GM21360 (cell line): Measurements from ENCODE around the gene RNASE4.
"Not testable (repeated sequence)": the region's sequence is repeated elsewhere in the genome, so short reads cannot be mapped to it uniquely, and the experiment has no call there.

Source experiments
- ATAC-seq: cut with Tn5 transposase; IDR thresholded peaks from one replicate; pipeline ENCODE4 v1.9.1; 2021; ENCODE audit warnings: mild to moderate bottlenecking, moderate library complexity; ENCODE audit not compliant: unreplicated experiment

RNASE4 gene

DNA sequence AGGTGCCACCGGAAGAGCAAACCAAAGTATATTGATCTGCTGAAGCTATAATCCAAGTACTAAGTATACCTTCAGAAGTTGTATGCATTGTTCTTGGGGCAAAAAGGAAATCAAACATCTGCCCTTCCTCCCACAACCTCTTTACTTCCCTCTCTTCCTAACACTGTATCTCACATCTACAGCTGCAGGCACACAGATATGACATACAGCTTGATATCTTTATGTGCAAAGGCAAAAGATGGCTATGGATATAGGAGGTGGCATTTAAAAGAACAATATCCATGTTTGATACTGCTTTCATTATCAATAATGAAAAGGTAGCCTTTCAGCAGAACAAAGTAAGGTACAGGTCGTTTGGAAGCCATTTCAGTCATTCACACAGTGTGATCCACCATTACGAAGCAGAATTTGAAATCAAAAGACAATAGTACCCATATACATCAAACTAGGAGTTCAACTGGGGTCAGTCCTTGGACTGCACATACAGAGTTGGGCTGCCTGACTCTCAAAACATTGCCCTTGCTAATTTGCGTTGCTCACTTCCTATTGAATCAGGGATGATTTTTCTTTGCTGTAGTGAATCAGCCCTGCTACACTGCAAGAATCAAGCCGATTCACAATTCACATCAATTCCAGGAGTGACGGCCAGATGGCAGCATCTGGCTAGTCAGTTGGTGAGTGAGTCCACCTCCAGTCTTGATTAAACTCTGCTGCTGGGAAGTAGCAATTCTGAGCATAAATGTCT is 13.1 kb downstream of the RNASE4 start:
- no peak for ATAC-seq

DNA sequence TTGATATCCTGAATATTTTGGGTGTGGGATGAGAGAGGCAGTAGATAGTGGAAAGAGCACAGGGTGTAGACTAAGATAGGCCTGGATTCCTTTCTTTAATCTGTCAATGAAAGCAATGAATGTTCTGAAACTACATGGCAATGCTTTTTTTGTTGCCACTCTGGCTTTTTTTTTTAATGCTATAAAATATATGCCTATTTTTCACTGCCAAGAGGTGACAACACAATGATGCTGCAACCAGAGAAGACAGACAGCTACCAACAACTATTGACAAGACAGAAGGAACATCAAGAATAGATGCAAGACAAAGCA is 13.6 kb downstream of the RNASE4 start:
- no peak for ATAC-seq

DNA sequence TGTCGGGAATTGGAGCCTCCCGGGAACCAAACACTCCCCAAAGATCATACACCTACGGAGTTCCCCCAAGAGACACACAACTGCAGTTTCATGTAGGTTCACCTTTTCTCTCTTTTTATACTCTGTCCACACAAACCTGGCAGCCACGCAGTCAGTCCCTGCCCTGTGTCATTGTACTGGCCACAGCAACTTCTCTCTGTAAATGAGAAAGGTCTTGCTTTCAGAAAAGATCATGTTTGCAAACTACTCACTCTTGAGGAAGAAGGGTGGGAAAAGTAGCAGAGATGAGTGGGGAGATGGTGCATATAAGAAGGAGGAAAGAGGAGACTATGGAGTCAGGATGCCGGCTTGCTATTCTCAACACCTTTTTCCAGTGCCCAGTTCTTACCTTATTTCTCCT is 14.6 kb downstream of the RNASE4 start:
- ATAC-seq: no peak

DNA sequence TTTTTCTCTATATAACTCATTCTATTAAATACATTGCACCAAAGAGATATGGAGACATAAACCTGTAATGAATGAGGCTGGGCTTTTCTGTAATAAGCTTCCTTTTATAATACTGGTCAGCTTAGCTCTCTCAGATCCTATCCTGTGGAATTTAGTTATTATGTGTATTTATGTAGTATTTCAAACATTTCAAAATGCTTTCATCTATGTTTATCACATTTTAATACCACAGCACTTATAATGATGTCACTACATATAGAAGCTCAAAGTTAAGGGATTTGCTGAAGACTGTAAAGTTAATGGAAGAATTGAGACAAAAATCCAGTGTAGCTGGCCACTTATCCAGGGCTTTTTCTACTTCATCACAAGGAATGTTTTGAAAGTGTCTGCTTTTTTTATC is 15.6 kb downstream of the RNASE4 start:
- no peak for ATAC-seq

DNA sequence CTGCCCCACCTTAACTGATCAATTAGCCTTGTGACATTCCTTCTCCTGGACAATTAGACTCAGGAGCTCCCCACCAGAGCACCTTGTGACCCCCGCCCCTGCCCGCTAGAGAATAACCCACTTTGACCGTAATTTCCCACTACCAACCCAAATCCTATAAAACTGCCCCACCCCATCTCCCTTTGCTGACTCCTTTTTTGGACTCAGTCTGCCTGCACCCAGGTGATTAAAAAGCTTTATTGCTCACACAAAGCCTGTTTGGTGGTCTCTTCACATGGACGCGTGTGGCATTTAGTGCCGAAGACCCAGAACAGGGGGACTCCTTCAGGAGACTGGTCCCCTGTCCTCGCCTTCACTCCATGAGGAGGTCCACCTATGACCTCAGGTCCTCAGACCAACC is 16.6 kb downstream of the RNASE4 start:
- ATAC-seq: not testable (repeated sequence)

DNA sequence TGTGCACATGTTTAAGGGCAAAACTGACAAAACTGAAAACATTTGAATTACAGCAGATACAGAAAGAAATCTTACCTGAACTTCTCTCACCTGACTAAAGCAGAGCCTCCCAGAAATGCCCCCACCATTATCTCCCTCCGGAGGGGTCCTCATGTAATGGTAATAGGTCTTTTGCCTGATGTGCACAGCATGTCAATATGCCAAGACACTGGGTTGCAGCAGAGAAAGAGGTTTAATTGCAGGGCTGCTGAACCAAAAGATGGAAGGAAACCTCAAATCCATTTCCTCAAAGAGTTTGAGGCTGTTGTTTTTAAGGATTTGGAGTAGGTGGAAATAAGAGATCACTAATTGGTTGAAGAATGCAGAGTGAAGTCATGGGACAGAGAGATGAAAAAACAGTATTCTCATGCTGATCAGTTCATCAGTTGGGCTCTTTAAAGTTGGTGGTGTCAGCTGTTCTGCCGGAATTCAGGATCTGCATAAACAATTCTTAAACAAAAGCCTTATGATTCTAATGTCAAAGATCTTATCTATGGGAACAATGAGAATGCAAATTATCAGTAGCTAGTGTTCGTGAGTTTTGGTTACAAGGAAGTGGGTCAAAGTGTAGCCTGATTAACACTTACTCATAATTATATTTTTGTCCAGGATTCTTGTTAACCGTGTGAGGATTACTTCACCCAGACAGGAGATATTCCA is 22.4 kb downstream of the RNASE4 start:
- no peak for ATAC-seq

DNA sequence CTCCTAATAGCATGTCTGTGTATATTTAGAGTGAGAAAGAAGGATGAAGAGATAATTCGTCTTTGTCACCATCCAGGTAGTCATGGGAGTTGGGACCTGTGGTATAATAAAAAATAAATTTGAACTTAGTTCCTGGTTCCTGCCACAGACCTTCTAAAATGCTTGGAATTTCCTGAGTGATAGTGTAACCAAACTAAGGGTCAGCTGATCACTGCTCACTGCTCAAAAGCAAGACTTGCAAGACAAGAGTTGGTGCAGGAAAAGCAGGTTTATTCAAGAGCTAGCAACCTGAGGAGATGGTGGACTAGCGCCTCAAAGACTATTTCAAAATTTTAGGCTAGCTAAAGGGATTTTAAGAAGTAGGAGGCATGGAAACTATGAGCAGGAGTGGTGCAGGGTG is 23.3 kb downstream of the RNASE4 start:
- ATAC-seq: no peak

DNA sequence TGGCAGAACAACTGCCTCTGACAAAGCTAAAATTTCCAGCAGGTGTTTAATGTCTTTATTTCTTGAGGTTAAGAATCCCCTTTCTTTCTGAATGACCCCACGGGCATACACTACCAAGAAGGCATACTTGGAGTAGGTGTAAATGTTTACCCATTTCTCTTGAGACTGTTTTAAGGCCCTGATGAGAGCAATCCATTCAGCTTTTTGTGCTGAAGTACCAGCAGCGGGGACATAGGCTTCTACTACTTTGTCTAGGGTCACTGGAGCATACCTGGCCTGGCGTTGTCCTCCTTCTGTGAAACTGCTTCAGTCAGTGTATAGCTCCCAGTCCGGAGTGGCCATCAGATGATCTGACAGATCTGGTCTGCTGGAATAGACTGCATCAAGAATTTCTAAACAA is 26.9 kb downstream of the RNASE4 start:
- no peak for ATAC-seq

DNA sequence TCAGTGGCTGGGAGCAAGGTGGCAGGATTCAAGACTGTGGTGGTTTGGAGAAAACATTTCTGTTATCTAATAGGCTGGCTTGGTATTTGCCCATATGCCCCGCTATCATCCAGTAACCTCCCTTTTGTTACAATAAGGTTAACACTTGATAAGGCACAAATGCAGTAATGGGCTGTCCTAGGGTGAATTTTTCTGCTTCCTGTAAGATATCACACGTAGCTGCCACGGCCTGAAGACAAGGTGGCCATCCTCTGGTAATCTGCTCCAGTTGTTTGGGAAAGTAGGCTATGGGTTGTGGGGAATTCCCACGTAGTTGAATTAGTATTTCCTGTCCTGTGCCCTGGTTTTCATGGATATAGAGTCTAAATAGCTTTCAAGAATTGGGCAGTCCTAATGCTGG is 27.3 kb downstream of the RNASE4 start:
- ATAC-seq: no peak

DNA sequence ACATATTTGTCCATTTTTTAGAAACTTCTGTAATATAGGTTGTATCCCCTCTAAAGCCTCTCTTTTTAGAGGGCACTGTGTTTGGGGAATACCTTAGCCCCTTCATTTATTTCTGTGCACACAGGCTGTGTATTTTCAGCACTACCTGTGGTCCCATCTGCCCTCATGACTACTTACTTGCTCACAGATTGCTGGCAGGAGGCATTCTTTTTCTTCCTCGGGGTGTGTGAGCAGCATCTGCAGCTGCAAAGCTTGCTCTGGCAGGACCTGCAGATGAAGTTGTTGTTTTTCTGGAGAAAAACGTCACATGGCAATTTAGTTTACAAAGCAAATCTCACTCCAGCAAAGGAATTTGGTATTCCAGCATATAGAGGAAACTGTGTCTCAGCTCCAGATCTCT is 28.5 kb downstream of the RNASE4 start:
- no peak for ATAC-seq

DNA sequence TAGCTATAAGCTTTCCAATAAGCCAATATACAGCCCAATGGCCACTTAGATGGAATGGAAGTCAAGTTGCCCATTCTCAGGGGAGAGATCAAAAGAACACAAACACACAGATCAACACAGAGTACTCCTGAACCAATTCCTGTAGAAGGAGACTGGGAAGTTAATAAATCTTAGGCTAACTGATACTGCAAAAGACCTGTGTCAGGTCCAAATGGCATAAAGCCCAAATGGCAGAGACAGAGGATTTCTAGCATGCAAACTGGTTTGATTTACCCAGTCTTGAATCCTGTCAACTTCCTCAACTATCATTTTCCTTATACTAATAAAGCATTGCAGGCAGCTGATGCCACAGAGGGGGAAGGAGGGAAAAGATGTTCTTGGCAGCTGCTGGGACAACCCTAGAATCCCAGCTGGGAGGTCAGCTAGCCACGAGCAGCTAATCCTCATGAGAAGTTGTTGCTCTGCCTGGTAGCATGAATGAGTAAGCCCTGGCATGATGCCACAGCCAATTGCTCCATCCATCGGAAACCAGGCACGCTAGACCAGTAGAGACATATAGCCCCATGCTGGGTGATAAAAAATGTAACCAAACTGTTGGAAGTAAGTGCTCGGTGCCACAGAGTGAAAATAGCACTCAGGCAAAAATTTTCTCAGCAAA is 30.4 kb downstream of the RNASE4 start:
- ATAC-seq: no peak

DNA sequence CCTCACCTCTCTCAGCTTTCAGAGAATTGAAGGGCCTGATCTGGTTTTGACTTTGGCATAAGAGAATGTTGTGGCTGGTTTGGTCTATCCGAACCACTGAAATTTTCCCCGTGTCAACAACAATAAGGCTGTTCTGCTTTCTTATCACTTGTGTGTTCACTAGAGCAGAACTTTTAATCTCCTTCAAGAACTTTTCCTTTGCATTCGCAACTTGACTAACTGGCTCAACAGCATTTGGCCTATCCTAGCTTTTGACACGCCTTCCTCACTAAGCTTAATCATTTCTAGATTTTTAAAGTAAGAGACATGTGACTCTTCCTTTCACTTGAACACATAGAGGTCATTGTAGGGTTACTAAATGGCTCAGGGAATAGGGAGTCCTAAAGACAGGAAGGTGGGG is 35.4 kb downstream of the RNASE4 start:
- ATAC-seq: no peak

DNA sequence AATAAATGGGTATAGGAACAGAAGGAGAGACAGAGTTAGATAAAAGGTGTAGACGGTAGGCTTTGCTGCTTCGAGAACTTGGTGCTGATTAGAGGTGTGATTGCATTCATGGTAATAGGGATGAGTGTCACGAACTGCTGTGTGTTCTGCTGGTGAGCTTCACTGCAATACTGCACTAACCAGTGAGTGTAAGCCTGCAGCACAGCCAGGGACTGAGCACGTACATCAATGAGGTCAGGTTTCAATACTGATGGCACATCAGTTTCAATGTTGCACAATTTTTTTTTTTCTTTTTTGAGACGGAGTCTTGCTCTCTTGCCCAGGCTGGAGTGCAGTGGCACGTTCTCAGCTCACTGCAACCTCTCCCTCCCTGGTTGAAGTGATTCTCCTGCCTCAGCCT is 36.4 kb downstream of the RNASE4 start:
- no peak for ATAC-seq

DNA sequence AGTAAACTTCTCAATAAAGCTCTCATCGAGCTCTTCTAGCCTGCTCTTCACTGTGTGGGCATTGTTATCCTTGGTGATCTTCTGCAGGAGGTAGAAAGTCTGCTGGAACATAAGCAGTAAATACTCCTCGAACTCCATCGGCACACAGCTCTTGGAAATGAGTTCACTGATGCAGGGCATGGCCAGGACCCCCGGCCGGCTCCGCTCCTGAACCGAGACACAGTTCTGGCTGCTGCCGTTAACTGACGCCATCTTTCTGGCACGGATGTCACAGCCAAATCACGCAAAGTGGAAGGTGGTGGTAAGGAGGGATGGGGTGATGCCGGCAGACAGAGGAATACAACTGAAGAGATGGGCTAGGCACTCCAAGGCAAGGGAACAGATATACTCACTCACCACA is 37.7 kb downstream of the RNASE4 start:
- ATAC-seq: no peak

DNA sequence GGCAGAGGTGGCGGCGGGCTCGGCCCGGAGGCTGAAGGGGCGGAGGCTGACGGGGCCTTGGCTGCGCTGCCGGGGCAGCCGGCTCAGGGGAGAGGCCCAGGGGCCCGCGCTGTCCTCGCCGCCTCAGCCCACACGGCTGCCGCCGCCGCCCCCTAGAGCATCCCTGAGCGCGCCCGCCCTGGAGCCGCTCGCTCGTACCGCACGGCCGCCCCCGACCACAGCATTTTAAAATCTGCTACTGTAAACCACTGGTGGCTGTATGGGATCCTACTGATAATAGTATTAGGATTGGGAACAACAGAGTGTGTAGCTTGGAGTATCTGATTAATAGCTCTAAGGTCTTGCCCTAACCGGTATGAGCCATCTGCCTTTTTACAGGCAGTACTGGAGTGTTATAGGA is 39.1 kb downstream of the RNASE4 start:
- ATAC-seq: no peak

DNA sequence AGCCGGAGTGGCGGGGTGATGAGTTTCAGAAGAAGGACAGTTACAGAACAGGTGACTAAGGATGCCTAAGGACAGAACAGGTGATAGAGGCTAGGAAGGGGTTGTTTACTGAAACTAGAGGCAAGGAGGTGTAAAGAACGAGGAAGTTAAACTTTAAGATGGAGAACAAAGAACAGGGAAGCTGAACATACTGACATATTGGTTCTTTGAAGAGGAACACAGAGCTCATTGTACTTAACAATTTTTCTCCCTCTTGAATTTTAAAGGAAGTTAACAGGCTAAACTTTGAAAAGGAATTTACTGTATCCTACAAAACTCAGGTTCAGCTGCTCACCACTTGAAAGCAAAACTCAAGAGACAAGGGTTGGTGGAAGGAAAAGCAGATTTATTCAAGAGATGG is 41.8 kb downstream of the RNASE4 start:
- not testable (repeated sequence) for ATAC-seq

DNA sequence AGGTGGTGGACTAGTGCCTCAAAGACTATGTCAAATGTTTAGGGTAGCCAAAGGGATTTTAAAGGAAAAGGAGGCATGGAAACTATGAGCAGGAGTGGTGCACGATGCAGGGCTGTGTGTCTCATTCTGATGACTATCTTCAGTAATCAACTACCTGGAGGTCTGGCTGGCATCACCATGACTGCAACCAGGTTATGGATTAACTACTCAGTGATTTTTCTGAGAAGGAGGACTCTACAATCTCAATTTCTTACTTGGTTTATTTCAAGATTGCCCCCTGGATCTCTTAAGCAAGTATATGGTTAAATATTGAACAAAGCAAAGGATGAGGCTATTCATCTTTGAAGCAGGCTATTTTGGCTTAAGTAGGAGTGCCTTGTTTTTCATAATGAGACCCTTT is 42.2 kb downstream of the RNASE4 start:
- ATAC-seq: no peak

DNA sequence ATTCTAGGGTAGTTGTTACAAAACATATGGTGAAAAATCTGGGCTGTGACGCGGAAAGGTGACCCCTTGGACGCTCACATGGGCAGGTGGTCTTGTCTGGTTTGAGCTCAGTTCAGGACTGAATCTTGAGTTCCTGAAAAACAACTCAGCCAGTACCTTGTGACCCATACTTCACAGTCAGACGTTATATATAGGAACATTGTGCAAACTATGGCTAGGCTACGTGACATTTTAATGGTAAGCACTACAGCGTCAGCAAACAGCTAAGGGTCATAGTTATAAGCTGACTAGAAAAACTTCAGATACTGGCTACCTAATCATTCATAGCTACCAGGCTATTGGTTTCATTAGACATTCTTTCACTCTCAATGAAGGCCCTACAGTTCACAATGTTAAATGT is 46.5 kb downstream of the RNASE4 start:
- ATAC-seq: no peak

DNA sequence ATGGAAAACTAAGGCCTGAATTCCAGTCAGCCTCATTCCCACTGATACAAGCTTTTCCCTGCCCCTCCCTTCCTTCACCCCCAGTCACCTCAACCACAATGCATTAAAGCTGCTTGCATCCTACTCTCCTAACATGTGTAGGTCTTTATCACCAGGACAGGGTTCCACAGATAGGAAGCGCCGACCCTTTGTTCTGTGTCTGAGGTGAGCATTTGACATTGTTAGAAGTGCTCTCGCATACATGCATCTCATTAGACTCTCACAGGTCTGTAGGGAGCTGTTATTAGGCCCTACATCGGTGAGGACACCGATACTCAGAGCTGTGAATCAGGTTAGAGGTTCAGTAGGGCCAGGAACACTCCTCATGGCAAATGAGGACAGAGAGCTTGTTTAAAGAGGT is 48.1 kb downstream of the RNASE4 start:
- no peak for ATAC-seq

DNA sequence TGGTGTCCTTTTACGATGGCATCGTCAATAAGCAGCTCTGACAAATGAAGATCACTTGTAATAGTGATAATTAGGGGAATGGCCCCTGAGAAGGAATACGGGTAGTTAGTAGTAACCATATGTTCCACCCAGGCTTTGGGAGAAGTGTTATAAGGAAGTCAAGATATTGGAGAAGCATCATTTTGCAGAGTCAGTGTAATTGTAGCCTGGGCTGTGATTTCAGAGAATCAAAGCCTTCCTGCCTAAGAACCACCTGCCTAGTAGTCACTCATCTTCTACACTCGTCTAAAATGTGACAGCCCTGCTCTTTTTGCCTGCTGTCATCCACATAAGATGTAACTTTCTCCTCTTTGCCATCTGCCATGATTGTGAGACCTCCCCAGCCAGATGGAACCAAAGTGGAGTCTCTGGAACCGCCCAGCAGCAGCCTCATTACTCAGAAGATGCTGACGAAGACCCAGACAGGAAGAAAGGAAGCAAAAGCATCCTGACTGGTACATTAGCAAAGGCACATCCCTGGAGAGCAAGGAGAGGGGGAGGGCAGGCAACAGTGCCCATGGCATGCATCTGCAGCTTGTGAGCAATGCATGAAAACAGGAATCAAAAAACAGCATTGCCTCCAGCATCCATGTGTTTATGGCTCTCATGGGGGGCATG is 48.7 kb downstream of the RNASE4 start:
- no peak for ATAC-seq

DNA sequence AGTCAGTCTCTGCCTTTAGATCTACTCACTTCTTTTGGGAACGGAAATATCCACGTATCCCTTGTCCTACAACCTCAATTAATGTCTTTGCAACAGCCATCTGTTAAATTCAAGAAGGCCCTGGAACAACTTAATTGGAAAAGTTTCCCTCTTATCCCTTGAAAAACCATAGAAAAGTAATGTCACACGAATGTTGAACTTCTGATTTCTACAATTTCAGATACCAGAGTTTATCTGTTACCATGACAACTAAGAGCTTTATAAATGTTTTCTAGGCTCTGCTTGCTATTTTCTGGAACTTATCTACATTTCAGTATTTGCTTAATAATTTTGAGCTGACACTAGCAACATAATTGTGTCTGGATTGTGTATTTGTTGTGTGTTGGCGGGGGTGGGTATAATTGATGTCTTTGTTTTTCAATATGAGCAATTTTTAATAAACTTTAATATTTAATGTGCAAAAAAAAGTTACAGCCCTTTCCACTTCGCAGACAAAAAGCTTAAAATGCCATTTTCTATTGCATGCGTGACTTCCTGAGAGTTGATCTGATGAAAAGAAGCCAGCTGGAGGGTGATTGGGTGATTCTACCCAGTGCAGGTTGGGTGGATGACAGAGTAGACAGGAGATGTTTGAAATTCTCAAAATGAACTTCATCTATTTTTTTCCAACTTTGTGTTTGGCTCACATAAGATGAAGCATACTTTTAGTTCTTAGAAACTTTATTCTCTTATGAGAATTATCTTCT is 49.5 kb downstream of the RNASE4 start:
- no peak for ATAC-seq
